ENCODE data around the gene ADPRS.

ADPRS gene

DNA sequence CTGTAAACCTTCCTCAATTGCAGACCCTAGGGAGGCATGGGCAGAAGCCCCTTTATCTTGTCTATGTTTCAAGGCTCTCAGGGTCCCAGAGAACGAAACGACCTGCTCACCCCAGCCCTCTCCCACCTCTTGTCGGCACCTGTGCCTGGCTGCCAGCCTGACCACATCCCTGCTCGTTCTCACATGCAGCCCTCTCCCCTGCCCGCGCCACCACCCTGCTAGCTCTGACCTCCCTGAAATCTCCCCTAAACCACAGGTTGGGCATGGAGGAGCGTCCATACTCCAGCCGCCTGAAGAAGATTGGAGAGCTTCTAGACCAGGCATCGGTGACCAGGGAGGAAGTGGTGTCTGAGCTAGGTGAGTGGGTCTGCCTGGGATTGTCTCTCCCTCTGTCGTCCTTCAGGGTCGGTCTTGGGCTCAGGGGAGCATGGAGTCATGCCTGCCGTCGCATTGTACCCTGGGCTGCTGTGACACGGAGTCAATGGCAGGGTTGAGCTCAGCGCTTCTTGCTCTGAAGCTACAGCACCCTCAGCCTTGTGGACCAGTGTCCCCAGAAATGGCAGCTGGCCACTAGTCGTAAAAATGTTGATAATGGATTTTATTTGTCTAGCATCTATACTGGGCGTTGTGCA is 3.6 kb downstream of the ADPRS start:
- no peak for TF ChIP-seq ZNF600 (tag by site-specific recombination; IDR thresholded peaks at IDR 0.05)
- TF ChIP-seq ZNF830 (tag by site-specific recombination; IDR thresholded peaks at IDR 0.05; ENCODE audit: low read depth): no peak
- no peak for TF ChIP-seq ZNF791 (tag by site-specific recombination; IDR thresholded peaks at IDR 0.05)
- no peak for TF ChIP-seq ZNF248 (tag by site-specific recombination; IDR thresholded peaks at IDR 0.05)
- no peak for TF ChIP-seq ZNF148 (tag by site-specific recombination; IDR thresholded peaks at IDR 0.05; ENCODE audit: borderline replicate concordance)
- TF ChIP-seq PRDM1 (tag by site-specific recombination; IDR thresholded peaks at IDR 0.05): no peak
- no peak for TF ChIP-seq SCRT2 (tag by site-specific recombination; IDR thresholded peaks at IDR 0.05)
- no peak for TF ChIP-seq ZNF223 (tag by site-specific recombination; IDR thresholded peaks at IDR 0.05)
- no peak for TF ChIP-seq OSR2 (tag by site-specific recombination; IDR thresholded peaks at IDR 0.05)
- TF ChIP-seq ZNF843 (tag by site-specific recombination; IDR thresholded peaks at IDR 0.05): no peak
- TF ChIP-seq ZNF146 (tag by site-specific recombination; IDR thresholded peaks at IDR 0.05): no peak
- no peak for TF ChIP-seq OVOL3 (tag by site-specific recombination; IDR thresholded peaks at IDR 0.05)
- TF ChIP-seq ZFP3 (tag by site-specific recombination; IDR thresholded peaks at IDR 0.05; ENCODE audit: low read depth): no peak
- Histone ChIP-seq H3K36me3 (ENCODE audit: control insufficient read depth in 2 of 2, insufficient read depth in 1 of 2, low read length in 2 of 2) (peaks cover 4 to 72% of the 10 kb centered on the region in 2 experiments; a peak in 2 of 3 replicates), H3K9me3 (ENCODE audit: control insufficient read depth, insufficient read depth, low read depth, low read length) (no peaks in the 10 kb centered on the region), H3K4me3 (ENCODE audit: low read depth, low read length) (no peak overlapping the region), H3K4me1 (ENCODE audit: control insufficient read depth, insufficient read depth, low read length) (no peaks in the 10 kb centered on the region), H3K27ac (ENCODE audit: extremely low read depth, low read depth, low read length) (no peak overlapping the region)
- POLR2A ChIA-PET: no interaction called here
- CTCF ChIA-PET: interaction anchor here (1.1 to 1.6 kb wide), 2 partner anchors 42 to 43 kb away, joined by 3 to 7 read pairs; no protein-coding TSS in a partner anchor

DNA sequence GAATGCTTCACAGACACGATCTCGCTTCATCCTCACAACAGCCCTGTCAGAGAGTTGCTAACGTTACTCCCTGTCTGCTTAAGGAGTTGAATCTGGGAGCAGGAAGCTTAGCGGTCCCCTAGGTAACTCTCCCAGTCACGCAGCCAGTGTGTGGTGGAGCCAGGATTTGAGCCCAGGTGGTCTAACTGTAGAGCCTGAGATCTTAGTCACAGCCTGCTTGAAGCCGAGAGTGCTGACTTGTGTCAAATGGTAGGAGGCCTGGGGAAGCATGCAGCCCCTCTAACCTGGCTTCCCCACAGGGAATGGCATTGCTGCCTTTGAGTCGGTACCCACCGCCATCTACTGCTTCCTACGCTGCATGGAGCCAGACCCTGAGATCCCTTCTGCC is 4.1 kb downstream of the ADPRS start:
- ChIA-PET POLR2A (no interaction called here), CTCF (interaction anchor here (1.1 kb wide), 1 partner anchor 42 kb away, joined by 3 read pairs; no protein-coding TSS in a partner anchor)
- Histone ChIP-seq H3K27ac (ENCODE audit: extremely low read depth, low read depth, low read length) (no peak overlapping the region), H3K4me1 (ENCODE audit: control insufficient read depth, insufficient read depth, low read length) (no peaks in the 10 kb centered on the region), H3K4me3 (ENCODE audit: low read depth, low read length) (no peak overlapping the region), H3K36me3 (ENCODE audit: control insufficient read depth in 2 of 2, insufficient read depth in 1 of 2, low read length in 2 of 2) (peaks cover 4 to 72% of the 10 kb centered on the region in 2 experiments; a peak in 2 of 3 replicates), H3K9me3 (ENCODE audit: control insufficient read depth, insufficient read depth, low read depth, low read length) (no peaks in the 10 kb centered on the region)
- TF ChIP-seq ZNF701 (tag by site-specific recombination; IDR thresholded peaks at IDR 0.05) (no peak), ZSCAN30 (tag by site-specific recombination; IDR thresholded peaks at IDR 0.05) (no peak), ZNF621 (tag by site-specific recombination; IDR thresholded peaks at IDR 0.05) (no peak)
- TF ChIP-seq, protein P1, sequence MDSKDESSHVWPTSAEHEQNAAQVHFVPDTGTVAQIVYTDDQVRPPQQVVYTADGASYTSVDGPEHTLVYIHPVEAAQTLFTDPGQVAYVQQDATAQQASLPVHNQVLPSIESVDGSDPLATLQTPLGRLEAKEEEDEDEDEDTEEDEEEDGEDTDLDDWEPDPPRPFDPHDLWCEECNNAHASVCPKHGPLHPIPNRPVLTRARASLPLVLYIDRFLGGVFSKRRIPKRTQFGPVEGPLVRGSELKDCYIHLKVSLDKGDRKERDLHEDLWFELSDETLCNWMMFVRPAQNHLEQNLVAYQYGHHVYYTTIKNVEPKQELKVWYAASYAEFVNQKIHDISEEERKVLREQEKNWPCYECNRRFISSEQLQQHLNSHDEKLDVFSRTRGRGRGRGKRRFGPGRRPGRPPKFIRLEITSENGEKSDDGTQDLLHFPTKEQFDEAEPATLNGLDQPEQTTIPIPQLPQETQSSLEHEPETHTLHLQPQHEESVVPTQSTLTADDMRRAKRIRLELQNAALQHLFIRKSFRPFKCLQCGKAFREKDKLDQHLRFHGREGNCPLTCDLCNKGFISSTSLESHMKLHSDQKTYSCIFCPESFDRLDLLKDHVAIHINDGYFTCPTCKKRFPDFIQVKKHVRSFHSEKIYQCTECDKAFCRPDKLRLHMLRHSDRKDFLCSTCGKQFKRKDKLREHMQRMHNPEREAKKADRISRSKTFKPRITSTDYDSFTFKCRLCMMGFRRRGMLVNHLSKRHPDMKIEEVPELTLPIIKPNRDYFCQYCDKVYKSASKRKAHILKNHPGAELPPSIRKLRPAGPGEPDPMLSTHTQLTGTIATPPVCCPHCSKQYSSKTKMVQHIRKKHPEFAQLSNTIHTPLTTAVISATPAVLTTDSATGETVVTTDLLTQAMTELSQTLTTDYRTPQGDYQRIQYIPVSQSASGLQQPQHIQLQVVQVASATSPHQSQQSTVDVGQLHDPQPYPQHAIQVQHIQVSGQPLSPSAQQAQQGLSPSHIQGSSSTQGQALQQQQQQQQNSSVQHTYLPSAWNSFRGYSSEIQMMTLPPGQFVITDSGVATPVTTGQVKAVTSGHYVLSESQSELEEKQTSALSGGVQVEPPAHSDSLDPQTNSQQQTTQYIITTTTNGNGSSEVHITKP (tag by site-specific recombination; IDR thresholded peaks at IDR 0.05): no peak
- TF ChIP-seq, protein P2, sequence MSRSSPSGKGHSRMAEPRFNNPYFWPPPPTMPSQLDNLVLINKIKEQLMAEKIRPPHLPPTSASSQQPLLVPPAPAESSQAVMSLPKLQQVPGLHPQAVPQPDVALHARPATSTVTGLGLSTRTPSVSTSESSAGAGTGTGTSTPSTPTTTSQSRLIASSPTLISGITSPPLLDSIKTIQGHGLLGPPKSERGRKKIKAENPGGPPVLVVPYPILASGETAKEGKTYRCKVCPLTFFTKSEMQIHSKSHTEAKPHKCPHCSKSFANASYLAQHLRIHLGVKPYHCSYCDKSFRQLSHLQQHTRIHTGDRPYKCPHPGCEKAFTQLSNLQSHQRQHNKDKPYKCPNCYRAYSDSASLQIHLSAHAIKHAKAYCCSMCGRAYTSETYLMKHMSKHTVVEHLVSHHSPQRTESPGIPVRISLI (tag by site-specific recombination; IDR thresholded peaks at IDR 0.05): no peak

Data from HEK293 (cell line).